PC-9 (cell line): Measurements from ENCODE around the gene INCA1. TPM values are rescaled to one million over a fixed set of nuclear protein-coding genes. Genes with fewer than 3 reads are reported as not detected.

Source experiments
- BruUV-seq: library from RNA; stranded (reverse); fragments of 400-500 nt; replicated peaks from 2 replicates; lab custom pipeline; 2021; lab: Mats Ljungman, UMichigan
- CTCF ChIA-PET: fragments of 300-600 bp; sonication (Branson Sonifier 250); formaldehyde crosslinking; loops from one replicate; lab custom pipeline; 2022; ENCODE audit warnings: antibody characterized with exemption; lab: Charles Lee
- POLR2A ChIA-PET: fragments of 300-600 bp; sonication (Branson Sonifier 250); formaldehyde crosslinking; loops from one replicate; lab custom pipeline; 2022; ENCODE audit warnings: antibody characterized with exemption; ENCODE audit not compliant: unreplicated experiment; lab: Charles Lee
- DNase-seq, 2 experiments: peaks; one replicate each; pipeline versions ENCODE4 v3.0.0 to v3.0.0-alpha.2; 2015 to 2022; ENCODE audit warnings: mixed read lengths in 1 of 2
- H2AFZ ChIP-seq: fragments of 200-600 bp; sonication (generic); 2 replicates; pipeline ENCODE4 v1.8.1; 2017; ENCODE audit warnings: antibody characterized with exemption
- H3F3A ChIP-seq: fragments of 200-600 bp; sonication (generic); 2 replicates; pipeline ENCODE4 v1.8.1; 2017; ENCODE audit warnings: antibody characterized with exemption, mild to moderate bottlenecking, low read depth; ENCODE audit not compliant: insufficient read depth
- H3K27ac ChIP-seq: fragments of 200-600 bp; sonication (generic); 2 replicates; pipeline ENCODE4 v1.6.1; 2016; ENCODE audit warnings: mixed run types
- H3K27me3 ChIP-seq: fragments of 200-600 bp; sonication (generic); 2 replicates; pipeline ENCODE4 v1.6.1; 2016; ENCODE audit warnings: low read depth, mixed run types; ENCODE audit not compliant: insufficient read depth
- H3K36me3 ChIP-seq: fragments of 200-600 bp; sonication (generic); 2 replicates; pipeline ENCODE4 v1.6.1; 2016; ENCODE audit warnings: low read depth, mixed run types
- H3K4me1 ChIP-seq: fragments of 200-600 bp; sonication (generic); replicated peaks from 2 replicates; pipeline ENCODE4 v1.6.1; 2016; ENCODE audit warnings: mixed run types; ENCODE audit not compliant: insufficient read depth
- H3K4me2 ChIP-seq: fragments of 200-600 bp; sonication (generic); 2 replicates; pipeline ENCODE4 v1.6.1; 2017; ENCODE audit warnings: mixed run types
- H3K4me3 ChIP-seq: fragments of 200-600 bp; sonication (generic); 2 replicates; pipeline ENCODE4 v1.6.1; 2016; ENCODE audit warnings: mixed run types
- H3K79me2 ChIP-seq: fragments of 200-600 bp; sonication (generic); 2 replicates; pipeline ENCODE4 v1.6.1; 2017; ENCODE audit warnings: low read depth, mixed run types
- H3K9me2 ChIP-seq: fragments of 200-600 bp; sonication (generic); 2 replicates; pipeline ENCODE4 v1.8.1; 2017; ENCODE audit warnings: mild to moderate bottlenecking; ENCODE audit not compliant: insufficient read depth
- H3K9me3 ChIP-seq: fragments of 200-600 bp; sonication (generic); 2 replicates; pipeline ENCODE4 v1.8.1; 2016; ENCODE audit warnings: low read depth; ENCODE audit not compliant: insufficient read depth
- H4K20me1 ChIP-seq: fragments of 200-600 bp; sonication (generic); 2 replicates; pipeline ENCODE4 v1.8.1; 2017; ENCODE audit not compliant: insufficient read depth
- EZH2 ChIP-seq: fragments of 200-600 bp; sonication (generic); IDR thresholded peaks from 2 replicates; pipeline ENCODE4 v1.8.0; 2017; ENCODE audit warnings: antibody characterized with exemption, low read depth
- intact Hi-C: fragments of 100-400 bp; cut with micrococcal nuclease; formaldehyde crosslinking; loops from one replicate; pipeline ENCODE4 v1.10.0; 2022; ENCODE audit not compliant: unreplicated experiment
- total RNA-seq: library from RNA; stranded (reverse); gene quantifications from 2 replicates; pipeline ENCODE4 v1.2.3, GENCODE V29; 2021
- TF ChIP-seq, protein P1 (sequence below): fragments of 200-600 bp; sonication (generic); conservative IDR thresholded peaks from 2 replicates; pipeline ENCODE4 v1.6.1; 2017; ENCODE audit warnings: mixed run types, antibody characterized with exemption, mild to moderate bottlenecking, moderate library complexity

Gene INCA1
- total RNA-seq, 1 experiment from 2014 or later, result 2.9 TPM

DNA sequence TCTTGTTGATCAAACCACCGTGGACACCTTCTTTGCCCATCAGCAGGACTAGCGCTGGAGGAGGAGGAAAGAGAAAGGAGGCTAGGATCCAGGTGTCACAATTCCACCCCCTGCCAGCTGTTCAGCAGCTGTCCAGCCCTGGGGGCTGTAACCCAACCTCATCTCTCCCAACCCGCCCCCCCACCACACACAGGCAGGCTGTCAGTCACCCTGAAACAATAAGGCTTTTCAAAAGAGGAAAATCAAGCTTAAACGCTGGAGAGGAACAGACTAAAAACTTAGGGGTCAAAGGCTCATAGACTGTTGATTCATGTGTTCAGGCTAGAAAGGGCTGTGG, 51.4 kb downstream of the INCA1 start:
- peak overlapping the region; percentile 99 for H3K4me3 ChIP-seq
- intact Hi-C loops, result loop anchor here (1.0 to 10.0 kb wide), 2 partner anchors 21 to 111 kb away; partner anchors contain the start of genes MINK1 and SPAG7
- H3K4me2 ChIP-seq, result peak overlapping the region; percentile 84
- H3K4me1 ChIP-seq, result peaks cover 39% of the 10 kb centered on the region
- ChIA-PET POLR2A (interaction anchor here (0.6 to 1.6 kb wide), 3 partner anchors 21 to 1138 kb away, joined by 4 to 7 read pairs (median 5); partner anchors contain the start of gene SPAG7), CTCF (interaction anchor here (0.6 kb wide), 1 partner anchor 86 kb away, joined by 8 read pairs; no protein-coding TSS in a partner anchor)
- TF ChIP-seq, protein P1, sequence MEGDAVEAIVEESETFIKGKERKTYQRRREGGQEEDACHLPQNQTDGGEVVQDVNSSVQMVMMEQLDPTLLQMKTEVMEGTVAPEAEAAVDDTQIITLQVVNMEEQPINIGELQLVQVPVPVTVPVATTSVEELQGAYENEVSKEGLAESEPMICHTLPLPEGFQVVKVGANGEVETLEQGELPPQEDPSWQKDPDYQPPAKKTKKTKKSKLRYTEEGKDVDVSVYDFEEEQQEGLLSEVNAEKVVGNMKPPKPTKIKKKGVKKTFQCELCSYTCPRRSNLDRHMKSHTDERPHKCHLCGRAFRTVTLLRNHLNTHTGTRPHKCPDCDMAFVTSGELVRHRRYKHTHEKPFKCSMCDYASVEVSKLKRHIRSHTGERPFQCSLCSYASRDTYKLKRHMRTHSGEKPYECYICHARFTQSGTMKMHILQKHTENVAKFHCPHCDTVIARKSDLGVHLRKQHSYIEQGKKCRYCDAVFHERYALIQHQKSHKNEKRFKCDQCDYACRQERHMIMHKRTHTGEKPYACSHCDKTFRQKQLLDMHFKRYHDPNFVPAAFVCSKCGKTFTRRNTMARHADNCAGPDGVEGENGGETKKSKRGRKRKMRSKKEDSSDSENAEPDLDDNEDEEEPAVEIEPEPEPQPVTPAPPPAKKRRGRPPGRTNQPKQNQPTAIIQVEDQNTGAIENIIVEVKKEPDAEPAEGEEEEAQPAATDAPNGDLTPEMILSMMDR, result no peak
- H3K36me3 ChIP-seq, result peaks cover 34% of the 10 kb centered on the region
- no peaks in the 10 kb centered on the region for H3K9me2 ChIP-seq
- peaks cover 78% of the 10 kb centered on the region for H3K79me2 ChIP-seq
- no peak for DNase-seq
- no peak overlapping the region for H2AFZ ChIP-seq
- BruUV-seq, result no TSS peak
- no peaks in the 10 kb centered on the region for H3K9me3 ChIP-seq
- H4K20me1 ChIP-seq, result peaks cover 39% of the 10 kb centered on the region
- H3K27ac ChIP-seq, result peak overlapping the region; percentile 99
- peaks cover 92% of the 10 kb centered on the region for H3F3A ChIP-seq
- H3K27me3 ChIP-seq, result no peaks in the 10 kb centered on the region

DNA sequence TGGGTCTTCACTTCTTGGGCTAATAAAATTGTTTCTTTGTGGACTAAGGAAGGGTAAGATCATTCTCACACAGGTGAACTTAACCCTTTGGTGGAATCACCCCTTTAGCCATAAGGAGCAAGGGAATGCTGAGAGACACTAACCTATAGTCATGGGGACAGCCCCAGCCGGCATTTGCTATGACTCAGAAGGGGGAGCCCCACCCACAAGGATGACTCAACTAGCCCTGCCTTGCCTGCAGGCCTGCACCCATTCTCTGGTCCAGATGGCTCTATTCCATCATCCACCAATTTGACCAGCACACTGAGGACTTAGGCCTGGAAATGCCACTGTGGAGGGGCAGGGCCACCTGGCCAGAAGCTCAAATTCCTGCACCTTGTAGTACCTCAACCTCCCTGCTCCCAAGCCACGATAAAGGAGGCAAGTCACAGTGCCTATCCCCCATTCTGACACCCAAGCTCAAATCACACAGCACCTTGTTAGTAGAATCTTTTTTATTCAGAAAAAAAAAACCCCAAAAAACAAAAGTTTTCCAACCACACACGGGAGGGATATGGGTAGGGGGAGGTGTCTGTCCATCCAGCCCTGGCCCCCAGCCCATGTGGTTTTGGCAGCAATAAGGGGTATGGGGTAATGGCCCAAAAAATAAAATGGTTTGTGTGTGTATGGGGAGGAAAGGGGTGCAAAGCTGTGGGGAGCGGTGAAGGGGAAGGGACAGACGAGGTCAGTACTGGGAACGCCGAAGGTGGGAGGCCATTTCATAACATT, 52.0 kb downstream of the INCA1 start:
- Histone ChIP-seq H3K4me3 (peak overlapping the region; percentile 99; the same call in 1 of the 2 replicates), H4K20me1 (peaks cover 39% of the 10 kb centered on the region), H3F3A (peaks cover 91% of the 10 kb centered on the region), H3K27ac (peak overlapping the region; percentile 99), H3K36me3 (peaks cover 34% of the 10 kb centered on the region), H3K4me2 (peak overlapping the region; percentile 84), H3K79me2 (peaks cover 78% of the 10 kb centered on the region), H2AFZ (no peak overlapping the region), H3K9me3 (no peaks in the 10 kb centered on the region), H3K4me1 (peaks cover 33% of the 10 kb centered on the region), H3K27me3 (no peaks in the 10 kb centered on the region), H3K9me2 (no peaks in the 10 kb centered on the region)
- DNase-seq, result peak; percentile 90 to 93
- POLR2A ChIA-PET, result interaction anchor here (0.5 to 1.6 kb wide), 4 partner anchors 8 to 82 kb away, joined by 3 to 8 read pairs (median 5); partner anchors contain the start of gene SPAG7
- BruUV-seq, result no TSS peak
- TF ChIP-seq, protein P1, result no peak
- TF ChIP-seq EZH2, result no peak
- intact Hi-C loops, result loop anchor here (1.0 to 10.0 kb wide), 2 partner anchors 22 to 111 kb away; partner anchors contain the start of genes MINK1 and SPAG7
- CTCF ChIA-PET, result interaction anchor here (0.7 kb wide), 2 partner anchors 305 to 613 kb away, joined by 3 read pairs; no protein-coding TSS in a partner anchor

DNA sequence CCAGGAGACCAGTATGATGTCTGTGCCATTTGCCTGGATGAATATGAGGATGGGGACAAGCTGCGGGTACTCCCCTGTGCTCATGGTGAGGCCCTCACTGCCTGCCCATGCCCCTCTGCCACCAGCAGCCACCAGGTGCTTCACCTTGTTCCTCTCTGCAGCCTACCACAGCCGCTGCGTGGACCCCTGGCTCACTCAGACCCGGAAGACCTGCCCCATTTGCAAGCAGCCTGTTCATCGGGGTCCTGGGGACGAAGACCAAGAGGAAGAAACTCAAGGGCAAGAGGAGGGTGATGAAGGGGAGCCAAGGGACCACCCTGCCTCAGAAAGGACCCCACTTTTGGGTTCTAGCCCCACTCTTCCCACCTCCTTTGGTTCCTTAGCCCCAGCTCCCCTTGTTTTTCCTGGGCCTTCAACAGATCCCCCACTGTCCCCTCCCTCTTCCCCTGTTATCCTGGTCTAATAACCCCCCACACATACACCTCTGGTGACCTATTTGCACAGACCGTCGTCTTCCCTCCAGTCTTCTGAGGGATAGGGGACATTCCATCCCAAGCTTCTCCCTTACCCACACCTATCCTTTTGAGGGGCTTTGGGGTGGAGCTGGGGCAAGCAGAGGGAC, 52.7 kb downstream of the INCA1 start:
- Histone ChIP-seq H3K4me2 (peak overlapping the region; percentile 84; the same call in 1 of the 2 replicates), H3K4me1 (peaks cover 32% of the 10 kb centered on the region), H3K27ac (peak overlapping the region; percentile 99), H3K9me3 (no peaks in the 10 kb centered on the region), H4K20me1 (peaks cover 39% of the 10 kb centered on the region), H3K27me3 (no peaks in the 10 kb centered on the region), H2AFZ (no peak overlapping the region), H3K9me2 (no peaks in the 10 kb centered on the region), H3K4me3 (no peak overlapping the region), H3F3A (peaks cover 88% of the 10 kb centered on the region), H3K79me2 (peaks cover 78% of the 10 kb centered on the region), H3K36me3 (peaks cover 34% of the 10 kb centered on the region)
- TF ChIP-seq EZH2, result no peak
- TF ChIP-seq, protein P1, result no peak
- no peak for DNase-seq
- ChIA-PET POLR2A (interaction anchor here (0.5 to 1.6 kb wide), 4 partner anchors 9 to 82 kb away, joined by 3 to 8 read pairs (median 5); partner anchors contain the start of gene SPAG7), CTCF (interaction anchor here (0.7 kb wide), 1 partner anchor 613 kb away, joined by 3 read pairs; no protein-coding TSS in a partner anchor)
- BruUV-seq, result no TSS peak
- intact Hi-C loops, result loop anchor here (1.0 to 10.0 kb wide), 2 partner anchors 23 to 110 kb away; partner anchors contain the start of genes MINK1 and SPAG7
